Loucy (cell line): ENCODE measurements around the gene CFAP70.

Experiments
- H2AFZ ChIP-seq: fragments of 200-600 bp; sonication (generic); 2 replicates; pipeline ENCODE4 v1.6.0; 2016; ENCODE audit warnings: antibody characterized with exemption, mild to moderate bottlenecking, low read length, moderate library complexity
- H3F3A ChIP-seq: fragments of 200-600 bp; 2 replicates; pipeline ENCODE4 v1.6.0; 2016; ENCODE audit warnings: antibody characterized with exemption, low read depth, mild to moderate bottlenecking
- H3K27me3 ChIP-seq: fragments of 200-600 bp; sonication (generic); 2 replicates; pipeline ENCODE4 v1.6.1; 2014; ENCODE audit warnings: low read length, mild to moderate bottlenecking; ENCODE audit not compliant: insufficient read depth, poor library complexity, severe bottlenecking
- H3K36me3 ChIP-seq: fragments of 200-600 bp; sonication (generic); 2 replicates; pipeline ENCODE4 v1.6.1; 2016; ENCODE audit warnings: low read length; ENCODE audit not compliant: insufficient read depth
- H3K4me1 ChIP-seq: fragments of 200-600 bp; sonication (generic); 2 replicates; pipeline ENCODE4 v1.5.1; 2014; ENCODE audit warnings: low read length, mild to moderate bottlenecking; ENCODE audit not compliant: insufficient read depth, poor library complexity, severe bottlenecking
- H3K4me2 ChIP-seq: fragments of 200-600 bp; sonication (generic); 2 replicates; pipeline ENCODE4 v1.6.0; 2014; ENCODE audit warnings: antibody characterized with exemption, low read length, low read depth, mild to moderate bottlenecking; ENCODE audit not compliant: poor library complexity, severe bottlenecking
- H3K4me3 ChIP-seq: fragments of 200-600 bp; sonication (generic); 2 replicates; pipeline ENCODE4 v1.5.1; 2014; ENCODE audit warnings: low read length, mild to moderate bottlenecking, mixed read lengths; ENCODE audit not compliant: poor library complexity, severe bottlenecking
- H3K79me2 ChIP-seq: fragments of 200-600 bp; sonication (generic); 2 replicates; pipeline ENCODE4 v1.6.1; 2014; ENCODE audit warnings: low read length; ENCODE audit not compliant: insufficient read depth
- H3K9ac ChIP-seq: fragments of 200-600 bp; sonication (generic); 2 replicates; pipeline ENCODE4 v1.6.0; 2014; ENCODE audit warnings: mild to moderate bottlenecking, low read depth, low read length, moderate library complexity; ENCODE audit not compliant: poor library complexity, severe bottlenecking
- H3K9me2 ChIP-seq: fragments of 200-600 bp; sonication (generic); replicated peaks from 2 replicates; pipeline ENCODE4 v1.6.1; 2016; ENCODE audit warnings: low read depth, low read length, mixed read lengths
- H3K9me3 ChIP-seq: fragments of 200-600 bp; sonication (generic); 2 replicates; pipeline ENCODE4 v1.6.1; 2014; ENCODE audit warnings: mild to moderate bottlenecking, antibody characterized with exemption, low read length, low read depth; ENCODE audit not compliant: insufficient read depth
- H4K20me1 ChIP-seq: fragments of 200-600 bp; sonication (generic); 2 replicates; pipeline ENCODE4 v1.6.0; 2014; ENCODE audit warnings: antibody characterized with exemption, low read length, mild to moderate bottlenecking; ENCODE audit not compliant: insufficient read depth, poor library complexity, severe bottlenecking
- CTCF ChIP-seq: fragments of 200-600 bp; sonication (generic); conservative IDR thresholded peaks from 2 replicates; pipeline ENCODE4 v1.5.1; 2014; ENCODE audit warnings: mild to moderate bottlenecking, antibody characterized with exemption, low read length
- EZH2phosphoT487 ChIP-seq: fragments of 200-600 bp; IDR thresholded peaks from 2 replicates; pipeline ENCODE4 v1.6.1; 2018; ENCODE audit warnings: antibody characterized with exemption, mild to moderate bottlenecking, moderate library complexity, borderline replicate concordance

Gene CFAP70

GRCh38 chr10:73293461-73293860 lies 65.2 kb downstream of the CFAP70 start:
- no peak for TF ChIP-seq EZH2phosphoT487
- TF ChIP-seq CTCF: no peak

GRCh38 chr10:73289958-73290357 lies 68.7 kb downstream of the CFAP70 start:
- no peak for TF ChIP-seq CTCF
- TF ChIP-seq EZH2phosphoT487: no peak
- Histone ChIP-seq H4K20me1 (no peaks in the 10 kb centered on the region), H3K27me3 (no peaks in the 10 kb centered on the region), H3K4me3 (no peak overlapping the region), H2AFZ (no peak overlapping the region), H3K4me2 (no peak overlapping the region), H3K36me3 (no peaks in the 10 kb centered on the region), H3K79me2 (no peaks in the 10 kb centered on the region), H3K9me3 (no peaks in the 10 kb centered on the region), H3K4me1 (no peaks in the 10 kb centered on the region), H3F3A (no peaks in the 10 kb centered on the region), H3K9ac (no peak overlapping the region), H3K9me2 (no peaks in the 10 kb centered on the region)

More at GRCh38 chr10:73293461-73293860, 65.2 kb downstream of the CFAP70 start:
- H3K79me2 ChIP-seq: no peaks in the 10 kb centered on the region
- no peaks in the 10 kb centered on the region for H3F3A ChIP-seq
- no peaks in the 10 kb centered on the region for H3K4me1 ChIP-seq
- H3K27me3 ChIP-seq: no peaks in the 10 kb centered on the region
- H3K4me3 ChIP-seq: no peak overlapping the region
- H3K9ac ChIP-seq: no peak overlapping the region
- no peaks in the 10 kb centered on the region for H3K9me3 ChIP-seq
- no peaks in the 10 kb centered on the region for H3K9me2 ChIP-seq
- H4K20me1 ChIP-seq: no peaks in the 10 kb centered on the region
- no peak overlapping the region for H3K4me2 ChIP-seq
- no peak overlapping the region for H2AFZ ChIP-seq
- no peaks in the 10 kb centered on the region for H3K36me3 ChIP-seq

GRCh38 chr10:73287441-73287840 lies 71.2 kb downstream of the CFAP70 start:
- TF ChIP-seq EZH2phosphoT487: no peak
- no peak for TF ChIP-seq CTCF
- H3K9me3 ChIP-seq: no peaks in the 10 kb centered on the region
- no peaks in the 10 kb centered on the region for H3K27me3 ChIP-seq
- H3K36me3 ChIP-seq: no peaks in the 10 kb centered on the region
- no peaks in the 10 kb centered on the region for H4K20me1 ChIP-seq
- no peaks in the 10 kb centered on the region for H3F3A ChIP-seq
- no peak overlapping the region for H3K9ac ChIP-seq
- no peaks in the 10 kb centered on the region for H3K9me2 ChIP-seq
- no peak overlapping the region for H3K4me3 ChIP-seq
- no peaks in the 10 kb centered on the region for H3K79me2 ChIP-seq
- H2AFZ ChIP-seq: no peak overlapping the region
- H3K4me2 ChIP-seq: no peak overlapping the region
- no peaks in the 10 kb centered on the region for H3K4me1 ChIP-seq
